SU-DHL-6 (cell line): ENCODE results near the gene CLDN5.

Experiments
- H2AFZ ChIP-seq: fragments of 200-600 bp; sonication (generic); 2 replicates; pipeline ENCODE4 v1.6.1; 2014; ENCODE audit warnings: low read depth, mild to moderate bottlenecking, moderate library complexity, mixed read lengths, antibody characterized with exemption, low read length; ENCODE audit not compliant: severe bottlenecking
- H3F3A ChIP-seq: fragments of 200-600 bp; shearing (Covaris generic); 2 replicates; pipeline ENCODE4 v1.6.0; 2016; ENCODE audit warnings: antibody characterized with exemption, mild to moderate bottlenecking; ENCODE audit not compliant: insufficient read depth
- H3K27ac ChIP-seq: fragments of 200-600 bp; sonication (generic); 2 replicates; pipeline ENCODE4 v1.5.1; 2016; ENCODE audit warnings: low read depth, mild to moderate bottlenecking, low read length, moderate library complexity, mixed read lengths
- H3K27me3 ChIP-seq: fragments of 200-600 bp; sonication (generic), shearing (Covaris generic); 2 replicates; pipeline ENCODE4 v1.6.0; 2014; ENCODE audit warnings: mild to moderate bottlenecking, low read length
- H3K36me3 ChIP-seq: fragments of 200-600 bp; sonication (generic); 2 replicates; pipeline ENCODE4 v1.6.1; 2014; ENCODE audit warnings: mild to moderate bottlenecking, low read length, mixed read lengths
- H3K4me2 ChIP-seq: fragments of 300-600, 200-600 bp; shearing (Covaris generic), sonication (generic); 2 replicates; pipeline ENCODE4 v1.6.0; 2014; ENCODE audit warnings: low read length, low read depth, mild to moderate bottlenecking; ENCODE audit not compliant: poor library complexity, severe bottlenecking
- H3K4me3 ChIP-seq: fragments of 200-600 bp; sonication (generic); 2 replicates; pipeline ENCODE4 v1.5.1; 2014; ENCODE audit warnings: antibody characterized with exemption, low read length, mild to moderate bottlenecking, mixed read lengths; ENCODE audit not compliant: insufficient read depth, poor library complexity, severe bottlenecking
- H3K79me2 ChIP-seq: fragments of 200-600 bp; sonication (generic); 2 replicates; pipeline ENCODE4 v1.6.1; 2014; ENCODE audit warnings: mild to moderate bottlenecking, low read length, moderate library complexity; ENCODE audit not compliant: insufficient read depth
- H3K9ac ChIP-seq: fragments of 200-600 bp; sonication (generic); 2 replicates; pipeline ENCODE4 v1.7.0; 2014; ENCODE audit warnings: mild to moderate bottlenecking, low read length
- H3K9me2 ChIP-seq: fragments of 200-600 bp; sonication (generic); replicated peaks from 2 replicates; pipeline ENCODE4 v1.6.1; 2014; ENCODE audit warnings: low read length; ENCODE audit not compliant: insufficient read depth
- H3K9me3 ChIP-seq: fragments of 200-600 bp; sonication (generic); 2 replicates; pipeline ENCODE4 v1.6.1; 2014; ENCODE audit warnings: low read length, mixed read lengths; ENCODE audit not compliant: insufficient read depth
- H4K20me1 ChIP-seq: fragments of 200-600 bp; sonication (generic); 2 replicates; pipeline ENCODE4 v1.6.1; 2014; ENCODE audit warnings: low read depth, mild to moderate bottlenecking, antibody characterized with exemption, low read length, moderate library complexity, mixed read lengths
- CTCF ChIP-seq: fragments of 200-600 bp; sonication (generic); IDR thresholded peaks from one replicate; pipeline ENCODE4 v1.5.1; 2017; ENCODE audit warnings: antibody characterized with exemption, mild to moderate bottlenecking, low read length, moderate library complexity; ENCODE audit not compliant: insufficient read depth, poor library complexity, severe bottlenecking
- EZH2phosphoT487 ChIP-seq: fragments of 200-600 bp; sonication (generic), shearing (Covaris generic); conservative IDR thresholded peaks from 2 replicates; pipeline ENCODE4 v1.6.1; 2018; ENCODE audit warnings: mild to moderate bottlenecking, antibody characterized with exemption, low read length, moderate library complexity, mixed read lengths

Gene CLDN5

GRCh38 chr22:19569976-19570375 is 45.8 kb upstream of the CLDN5 start:
- Histone ChIP-seq H3K27me3 (no peaks in the 10 kb centered on the region), H3K9me2 (no peaks in the 10 kb centered on the region), H3K4me3 (no peak overlapping the region), H3K9ac (no peak overlapping the region), H4K20me1 (no peaks in the 10 kb centered on the region), H3F3A (no peaks in the 10 kb centered on the region), H2AFZ (no peak overlapping the region), H3K4me2 (no peak overlapping the region), H3K79me2 (no peaks in the 10 kb centered on the region), H3K9me3 (no peaks in the 10 kb centered on the region), H3K36me3 (no peaks in the 10 kb centered on the region), H3K27ac (no peak overlapping the region)
- no peak for TF ChIP-seq CTCF
- no peak for TF ChIP-seq EZH2phosphoT487

GRCh38 chr22:19569276-19569640 is 45.0 kb upstream of the CLDN5 start:
- Histone ChIP-seq H3K4me2 (no peak overlapping the region), H3K79me2 (no peaks in the 10 kb centered on the region), H4K20me1 (no peaks in the 10 kb centered on the region), H3K27ac (no peak overlapping the region), H3F3A (no peaks in the 10 kb centered on the region), H3K9ac (no peak overlapping the region), H3K36me3 (no peaks in the 10 kb centered on the region), H2AFZ (no peak overlapping the region), H3K27me3 (no peaks in the 10 kb centered on the region), H3K9me2 (no peaks in the 10 kb centered on the region), H3K9me3 (no peaks in the 10 kb centered on the region), H3K4me3 (no peak overlapping the region)
- TF ChIP-seq EZH2phosphoT487 (no peak), CTCF (no peak)

- no peak overlapping the region for H3K4me3 ChIP-seq
- no peaks in the 10 kb centered on the region for H3F3A ChIP-seq
- H3K9me3 ChIP-seq, result no peaks in the 10 kb centered on the region
- H3K79me2 ChIP-seq, result no peaks in the 10 kb centered on the region
- H3K27me3 ChIP-seq, result no peaks in the 10 kb centered on the region
- no peak overlapping the region for H3K27ac ChIP-seq
- H3K9ac ChIP-seq, result no peak overlapping the region
- H3K4me2 ChIP-seq, result no peak overlapping the region
- no peaks in the 10 kb centered on the region for H4K20me1 ChIP-seq
- H3K36me3 ChIP-seq, result no peaks in the 10 kb centered on the region
- H3K9me2 ChIP-seq, result no peaks in the 10 kb centered on the region
- H2AFZ ChIP-seq, result no peak overlapping the region
- TF ChIP-seq EZH2phosphoT487 (no peak), CTCF (no peak)
These were observed 44.4 kb upstream of the CLDN5 start for GRCh38 chr22:19568337-19569275.
